ENCODE results near the gene TBC1D7.
"Not testable (repeated sequence)": the region's sequence is repeated elsewhere in the genome, so short reads cannot be mapped to it uniquely, and the experiment has no call there.

Gene TBC1D7

DNA sequence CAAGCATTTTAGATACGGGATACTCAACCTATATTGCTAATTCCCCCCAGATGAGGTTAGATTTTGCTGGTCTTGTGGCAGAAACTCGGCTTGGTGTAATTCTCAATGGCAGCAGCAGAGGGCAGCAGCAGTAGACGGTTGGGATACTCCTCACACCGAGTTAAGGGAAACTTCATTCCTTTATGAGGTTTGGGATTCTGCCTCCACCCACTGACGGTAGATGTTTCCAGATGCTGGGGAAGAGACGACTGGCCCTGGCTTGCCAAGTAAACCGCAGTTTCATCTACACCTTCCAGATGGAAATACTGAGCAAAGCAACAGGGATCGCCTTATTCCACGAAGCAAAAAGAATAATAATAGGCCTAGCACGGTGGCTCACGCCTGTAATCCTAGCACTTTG is 8.2 kb upstream of the TBC1D7 start:
- TF ChIP-seq, protein P1, sequence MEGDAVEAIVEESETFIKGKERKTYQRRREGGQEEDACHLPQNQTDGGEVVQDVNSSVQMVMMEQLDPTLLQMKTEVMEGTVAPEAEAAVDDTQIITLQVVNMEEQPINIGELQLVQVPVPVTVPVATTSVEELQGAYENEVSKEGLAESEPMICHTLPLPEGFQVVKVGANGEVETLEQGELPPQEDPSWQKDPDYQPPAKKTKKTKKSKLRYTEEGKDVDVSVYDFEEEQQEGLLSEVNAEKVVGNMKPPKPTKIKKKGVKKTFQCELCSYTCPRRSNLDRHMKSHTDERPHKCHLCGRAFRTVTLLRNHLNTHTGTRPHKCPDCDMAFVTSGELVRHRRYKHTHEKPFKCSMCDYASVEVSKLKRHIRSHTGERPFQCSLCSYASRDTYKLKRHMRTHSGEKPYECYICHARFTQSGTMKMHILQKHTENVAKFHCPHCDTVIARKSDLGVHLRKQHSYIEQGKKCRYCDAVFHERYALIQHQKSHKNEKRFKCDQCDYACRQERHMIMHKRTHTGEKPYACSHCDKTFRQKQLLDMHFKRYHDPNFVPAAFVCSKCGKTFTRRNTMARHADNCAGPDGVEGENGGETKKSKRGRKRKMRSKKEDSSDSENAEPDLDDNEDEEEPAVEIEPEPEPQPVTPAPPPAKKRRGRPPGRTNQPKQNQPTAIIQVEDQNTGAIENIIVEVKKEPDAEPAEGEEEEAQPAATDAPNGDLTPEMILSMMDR (IDR thresholded peaks at IDR 0.05; ENCODE audit: low read depth, low read length) = peak; percentile 94
- Histone ChIP-seq H3K36me3 (no peaks in the 10 kb centered on the region), H3K4me3 (ENCODE audit: low read depth, low read length) (no peak overlapping the region), H3K27ac (no peak overlapping the region), H3K9me3 (ENCODE audit: severe bottlenecking) (peaks cover under 1% of the 10 kb centered on the region), H3K27me3 (ENCODE audit: insufficient read depth, low read depth, severe bottlenecking) (no peaks in the 10 kb centered on the region)
- peak; percentile 94 for DNase-seq

DNA sequence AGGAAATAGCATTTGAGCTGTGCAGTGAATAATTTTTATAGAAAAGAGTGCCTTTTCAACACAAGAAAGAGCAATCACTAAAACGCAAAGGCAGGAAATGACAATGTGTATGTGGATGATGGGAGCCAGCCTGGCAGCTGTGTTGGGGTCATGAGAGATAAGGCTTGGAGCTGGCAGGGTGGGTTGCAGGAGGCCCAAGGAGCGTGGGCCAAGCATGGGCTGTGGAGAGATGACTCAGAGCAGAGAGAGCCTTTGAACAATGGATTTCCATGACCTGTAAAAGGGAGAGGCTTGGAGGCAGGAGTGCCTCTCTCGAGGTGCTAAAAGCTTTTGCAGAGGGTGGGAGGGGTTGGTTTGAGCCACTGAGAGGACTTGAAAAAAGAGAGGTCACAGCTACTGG is 6.6 kb upstream of the TBC1D7 start:
- H3K27me3 ChIP-seq (ENCODE audit: insufficient read depth, low read depth, severe bottlenecking) = no peaks in the 10 kb centered on the region
- H3K9me3 ChIP-seq (ENCODE audit: severe bottlenecking) = no peaks in the 10 kb centered on the region
- H3K36me3 ChIP-seq = no peaks in the 10 kb centered on the region
- TF ChIP-seq, protein P1 (IDR thresholded peaks at IDR 0.05; ENCODE audit: low read depth, low read length) = no peak
- H3K4me3 ChIP-seq (ENCODE audit: low read depth, low read length) = no peak overlapping the region
- DNase-seq = no peak
- H3K27ac ChIP-seq = no peak overlapping the region

DNA sequence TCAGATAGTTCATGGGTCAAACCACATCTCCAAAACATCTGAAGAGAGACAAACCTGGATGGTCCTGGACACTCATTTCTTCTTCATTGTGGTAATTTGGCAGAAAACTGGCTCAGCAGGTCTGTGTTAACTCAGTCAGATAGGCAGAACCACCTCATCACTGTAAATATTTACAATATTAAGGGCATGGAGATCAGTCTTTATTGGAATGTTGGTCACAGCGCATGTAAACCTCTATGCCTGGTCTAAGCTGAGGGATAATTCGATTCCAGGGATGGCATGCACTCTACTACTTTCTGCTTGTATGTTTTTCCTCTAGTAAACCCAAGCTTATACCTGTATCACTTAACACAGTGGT is 4.0 kb upstream of the TBC1D7 start:
- Histone ChIP-seq H3K36me3 (peaks cover 2% of the 10 kb centered on the region), H3K27ac (no peak overlapping the region)
- TF ChIP-seq, protein P1 (IDR thresholded peaks at IDR 0.05; ENCODE audit: low read depth, low read length) = no peak

DNA sequence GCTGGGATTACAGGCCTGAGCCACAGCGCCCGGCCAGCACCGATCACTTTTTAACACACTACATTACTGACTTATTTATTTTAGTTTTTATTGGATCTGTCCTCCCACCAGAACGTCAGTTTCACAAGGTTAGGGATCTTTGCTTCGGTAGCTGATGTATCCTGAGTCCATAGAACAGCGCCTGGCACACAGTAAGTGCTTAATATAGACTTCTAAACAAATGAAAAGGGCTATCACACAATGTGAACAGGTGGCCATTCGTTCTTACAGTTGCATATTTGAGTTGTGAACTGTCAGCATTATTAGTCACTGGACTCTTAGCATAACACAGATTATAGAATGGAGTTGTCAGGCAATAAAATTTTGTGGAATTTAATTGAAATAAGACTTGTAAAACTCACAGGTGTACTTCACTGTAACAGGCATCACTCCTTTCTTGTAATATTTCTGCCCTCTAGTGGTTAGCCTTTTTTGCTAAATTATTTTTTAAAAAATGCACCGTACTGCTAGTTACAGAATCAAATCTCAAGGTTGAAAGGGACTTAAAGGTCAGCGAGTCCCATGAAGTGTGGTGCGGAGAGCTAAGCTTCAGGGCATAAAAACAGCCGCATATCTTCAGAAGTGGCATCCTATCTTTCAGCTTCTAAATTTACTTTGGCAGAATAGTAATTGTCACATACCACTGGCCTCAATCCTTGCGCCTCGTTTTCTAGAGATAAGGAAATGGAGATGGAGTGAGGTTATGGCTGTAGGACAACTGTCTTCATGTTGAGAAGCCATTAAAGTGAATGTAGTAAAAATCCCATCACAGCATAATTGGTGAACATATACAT is 3.4 kb upstream of the TBC1D7 start:
- Histone ChIP-seq H3K4me3 (ENCODE audit: low read depth, low read length) (no peak overlapping the region), H3K9me3 (ENCODE audit: severe bottlenecking) (no peaks in the 10 kb centered on the region), H3K36me3 (peaks cover 2% of the 10 kb centered on the region), H3K27ac (no peak overlapping the region), H3K27me3 (ENCODE audit: insufficient read depth, low read depth, severe bottlenecking) (no peaks in the 10 kb centered on the region)
- no peak for DNase-seq
- TF ChIP-seq, protein P1 (IDR thresholded peaks at IDR 0.05; ENCODE audit: low read depth, low read length) = peak; percentile 49

More for the DNA sequence above, 4.0 kb upstream of the TBC1D7 start:
- H3K27me3 ChIP-seq (ENCODE audit: insufficient read depth, low read depth, severe bottlenecking) = no peaks in the 10 kb centered on the region
- H3K4me3 ChIP-seq (ENCODE audit: low read depth, low read length) = no peak overlapping the region
- no peak for DNase-seq
- H3K9me3 ChIP-seq (ENCODE audit: severe bottlenecking) = no peaks in the 10 kb centered on the region

DNA sequence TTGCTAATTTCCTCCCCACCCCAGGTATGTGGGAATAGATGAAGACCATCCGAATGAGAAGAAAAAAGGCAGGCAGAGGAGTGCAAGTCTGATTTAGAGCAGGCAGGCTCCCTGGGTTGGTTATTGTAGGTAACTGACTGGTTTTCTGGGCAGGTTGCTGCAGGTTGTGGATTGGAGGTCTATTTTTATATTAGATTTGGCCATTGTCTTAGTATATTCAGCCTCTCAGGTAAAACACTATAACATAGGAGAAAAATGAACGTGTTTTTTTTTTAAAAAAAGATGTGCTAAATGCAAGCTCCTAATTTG is 492 bp upstream of the TBC1D7 start:
- DNase-seq = no peak
- peak overlapping the region; percentile 87 for H3K27ac ChIP-seq
- peaks cover 22% of the 10 kb centered on the region for H3K36me3 ChIP-seq
- H3K4me3 ChIP-seq (ENCODE audit: low read depth, low read length) = peak overlapping the region; percentile 71
- TF ChIP-seq, protein P1 (IDR thresholded peaks at IDR 0.05; ENCODE audit: low read depth, low read length) = no peak
- H3K9me3 ChIP-seq (ENCODE audit: severe bottlenecking) = no peaks in the 10 kb centered on the region
- H3K27me3 ChIP-seq (ENCODE audit: insufficient read depth, low read depth, severe bottlenecking) = no peaks in the 10 kb centered on the region

DNA sequence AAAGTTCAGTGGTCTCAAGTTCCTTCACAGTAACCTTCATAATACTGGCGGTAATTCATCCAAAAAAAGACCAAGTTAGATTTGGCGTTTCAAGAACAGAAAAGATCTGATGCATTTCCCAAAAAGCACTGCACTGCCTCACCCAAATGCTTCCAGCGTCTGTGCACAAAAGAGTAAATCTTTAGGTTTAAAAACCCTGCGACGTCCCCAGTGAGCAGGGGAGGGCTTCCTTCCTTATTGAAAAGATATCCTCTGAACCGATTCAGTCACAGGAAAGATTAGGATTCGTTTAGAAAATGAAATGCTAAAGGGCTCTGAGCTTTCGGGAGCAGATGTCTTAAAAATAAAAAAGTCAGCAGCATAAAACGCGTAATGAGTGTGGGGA is 654 bp downstream of the TBC1D7 start:
- TF ChIP-seq, protein P1 (IDR thresholded peaks at IDR 0.05; ENCODE audit: low read depth, low read length) = no peak
- Histone ChIP-seq H3K9me3 (ENCODE audit: severe bottlenecking) (no peaks in the 10 kb centered on the region), H3K4me3 (ENCODE audit: low read depth, low read length) (peak overlapping the region; percentile 71), H3K36me3 (peaks cover 25% of the 10 kb centered on the region), H3K27ac (peak overlapping the region; percentile 87), H3K27me3 (ENCODE audit: insufficient read depth, low read depth, severe bottlenecking) (no peaks in the 10 kb centered on the region)
- DNase-seq = no peak

DNA sequence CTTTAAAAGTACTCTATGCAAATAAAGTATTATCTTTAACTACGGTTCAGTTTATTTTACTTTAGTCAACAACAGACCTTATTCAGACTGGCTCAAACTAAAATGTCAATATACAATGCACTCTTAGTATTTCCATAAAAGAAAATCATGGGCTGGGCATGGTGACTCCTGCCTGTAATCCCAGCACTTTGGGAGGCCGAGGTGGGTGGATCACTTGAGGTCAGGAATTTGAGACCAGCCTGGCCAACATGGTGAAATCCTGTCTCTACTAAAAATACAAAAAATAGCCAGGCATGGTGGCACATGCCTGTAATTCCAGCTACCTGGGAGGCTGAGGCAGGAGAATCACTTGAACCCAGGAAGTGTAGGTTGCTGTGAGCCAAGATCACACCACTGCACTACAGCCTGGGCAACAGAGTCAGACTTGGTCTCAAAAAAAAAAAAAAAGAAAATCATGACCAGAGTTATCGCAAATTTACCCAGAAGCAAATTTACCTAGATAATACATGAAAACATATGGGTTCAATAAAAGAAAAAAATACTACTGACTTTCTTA is 2.2 kb downstream of the TBC1D7 start:
- DNase-seq; H3K9me3 ChIP-seq (ENCODE audit: severe bottlenecking); H3K4me3 ChIP-seq (ENCODE audit: low read depth, low read length); H3K27me3 ChIP-seq (ENCODE audit: insufficient read depth, low read depth, severe bottlenecking); H3K27ac ChIP-seq: not testable (repeated sequence)
- peaks cover 39% of the 10 kb centered on the region for H3K36me3 ChIP-seq

All from WERI-Rb-1 (cell line).